HG02943 (cell line): ENCODE measurements around the gene PSMD11.
"Not testable (repeated sequence)": the region's sequence is repeated elsewhere in the genome, so short reads cannot be mapped to it uniquely, and the experiment has no call there.

ENCODE experiments used
- ATAC-seq: cut with Tn5 transposase; IDR thresholded peaks from one replicate; pipeline ENCODE4 v1.9.1; 2021; ENCODE audit warnings: mild to moderate bottlenecking, low read depth, moderate library complexity; ENCODE audit not compliant: unreplicated experiment

Gene PSMD11

DNA sequence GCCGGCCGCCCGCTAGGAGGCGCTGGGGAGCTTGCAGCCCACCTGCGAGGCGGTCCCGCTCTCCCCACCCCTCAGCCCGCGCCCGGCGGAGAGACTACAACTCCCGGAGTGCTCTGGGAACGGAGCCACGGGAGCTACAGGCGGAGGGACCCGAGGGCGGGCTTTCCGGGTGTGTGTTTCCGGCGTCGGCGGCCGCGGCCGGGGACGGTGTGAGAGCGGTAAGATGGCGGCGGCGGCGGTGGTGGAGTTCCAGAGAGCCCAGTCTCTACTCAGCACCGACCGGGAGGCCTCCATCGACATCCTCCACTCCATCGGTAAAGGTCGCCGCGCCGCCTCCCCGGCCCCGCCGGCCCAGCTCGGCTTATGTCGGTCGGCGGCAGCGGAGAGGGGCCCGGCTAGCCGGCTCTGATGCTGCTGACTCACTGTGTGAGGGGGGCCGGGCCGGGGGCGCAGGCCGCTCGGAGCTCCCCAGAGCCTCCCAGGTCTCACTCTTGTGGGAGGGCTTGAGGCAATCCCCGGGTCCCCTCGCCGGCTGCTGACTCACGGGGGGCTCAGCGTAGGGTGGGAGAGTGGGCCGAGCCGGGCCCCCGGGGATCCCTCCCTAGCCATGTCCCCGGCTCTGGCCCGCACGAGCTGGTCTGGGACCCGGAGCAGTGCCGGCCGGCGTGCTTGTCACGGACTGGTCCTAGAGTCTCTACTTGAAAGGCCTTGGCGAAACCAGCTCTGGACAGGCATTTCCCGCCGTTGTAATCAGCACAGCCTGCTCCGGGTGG, at the start of gene PSMD11:
TSS of gene PSMD11 (plus strand) at position 210 of the 773 bp plus-strand sequence. CDS start at position 224, 14 bp downstream.
- ATAC-seq: peak; percentile 89

DNA sequence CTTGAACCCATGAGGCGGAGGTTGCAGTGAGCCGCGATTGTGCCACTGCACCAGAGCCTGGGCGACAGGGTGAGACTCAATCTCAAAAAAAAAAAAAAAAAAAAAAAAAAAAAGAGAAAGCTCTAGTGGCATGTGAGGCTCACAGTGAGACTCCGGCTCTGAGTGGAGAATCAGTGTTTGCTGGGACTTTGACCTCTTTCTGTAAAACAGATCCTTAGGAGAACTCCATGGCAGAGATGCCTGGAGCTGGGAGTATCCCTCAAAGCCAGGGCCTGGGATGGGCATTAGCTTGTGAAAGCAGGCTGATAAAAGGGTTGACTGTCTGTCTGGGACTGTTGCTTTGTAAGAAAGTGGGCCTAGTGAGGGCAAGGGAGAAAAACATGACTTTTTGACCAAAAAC, 48.0 kb upstream of the PSMD11 start:
- no peak for ATAC-seq

DNA sequence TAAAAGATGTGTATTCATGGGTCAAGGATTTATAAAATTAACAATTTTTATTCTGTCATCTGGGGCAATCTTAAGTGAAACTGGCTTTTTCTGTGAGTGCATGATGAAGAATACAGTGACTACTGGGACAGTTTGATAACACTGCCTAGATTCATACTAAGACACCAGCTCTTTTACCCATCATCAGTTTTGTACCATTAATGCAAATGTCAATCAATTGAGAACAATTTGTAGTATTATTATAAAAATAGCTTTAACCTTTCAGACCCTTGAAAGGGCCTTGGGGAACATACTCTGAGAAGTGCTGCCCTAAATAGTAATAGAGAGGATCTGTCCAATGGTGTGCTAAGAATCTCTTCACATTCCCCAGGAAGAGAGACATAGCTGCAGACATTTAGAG, 45.4 kb upstream of the PSMD11 start:
- no peak for ATAC-seq

DNA sequence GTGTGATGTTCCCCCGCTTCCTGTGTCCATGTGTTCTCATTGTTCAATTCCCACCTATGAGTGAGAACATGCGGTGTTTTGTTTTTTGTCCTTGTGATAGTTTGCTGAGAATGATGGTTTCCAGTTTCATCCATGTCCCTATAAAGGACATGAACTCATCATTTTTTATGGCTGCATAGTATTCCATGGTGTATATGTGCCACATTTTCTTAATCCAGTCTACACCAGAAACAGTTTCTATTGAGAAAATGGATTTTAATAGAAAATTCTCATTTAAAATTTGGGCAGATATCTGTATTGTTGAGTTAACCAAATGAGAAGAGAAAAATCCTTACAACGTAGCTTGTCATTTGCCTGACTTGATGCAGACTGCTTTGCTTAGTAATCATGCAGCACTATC, 34.2 kb upstream of the PSMD11 start:
- ATAC-seq: not testable (repeated sequence)

DNA sequence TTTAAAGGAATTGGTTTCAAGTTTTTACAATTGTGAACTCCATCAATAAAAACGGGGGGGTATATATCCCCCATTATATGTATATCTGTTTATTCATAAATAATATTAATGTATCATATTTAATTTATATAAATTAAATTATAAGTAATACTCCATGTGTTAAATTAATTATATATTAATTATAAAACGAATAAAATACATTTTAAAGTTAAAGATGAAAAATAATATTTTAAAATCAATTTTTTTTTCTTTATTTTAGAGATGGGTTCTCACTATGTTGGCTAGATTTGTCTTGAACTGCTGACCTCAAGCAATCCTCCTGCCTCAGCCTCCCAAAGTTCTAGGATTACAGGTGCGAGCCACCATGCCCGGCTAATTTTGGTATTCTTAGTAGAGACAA, 17.4 kb upstream of the PSMD11 start:
- no peak for ATAC-seq

DNA sequence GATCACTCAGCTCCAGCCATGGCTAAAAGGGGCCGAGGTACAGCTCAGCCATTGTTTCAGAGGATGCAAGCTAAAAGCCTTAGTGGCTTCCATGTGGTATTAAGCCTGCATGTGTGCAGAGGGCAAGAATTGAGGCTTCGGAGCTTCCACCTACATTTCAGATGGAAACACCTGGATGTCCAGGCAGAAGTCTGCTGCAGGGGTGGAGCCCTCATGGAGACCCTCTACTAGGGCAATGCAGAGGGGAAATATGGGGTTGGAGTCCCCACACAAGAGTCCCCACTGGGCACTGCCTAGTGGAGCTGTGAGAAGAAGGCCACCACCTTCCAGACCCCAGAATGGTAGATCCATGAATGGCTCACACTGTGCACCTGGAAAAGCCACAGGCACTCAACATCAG, 14.7 kb upstream of the PSMD11 start:
- no peak for ATAC-seq

DNA sequence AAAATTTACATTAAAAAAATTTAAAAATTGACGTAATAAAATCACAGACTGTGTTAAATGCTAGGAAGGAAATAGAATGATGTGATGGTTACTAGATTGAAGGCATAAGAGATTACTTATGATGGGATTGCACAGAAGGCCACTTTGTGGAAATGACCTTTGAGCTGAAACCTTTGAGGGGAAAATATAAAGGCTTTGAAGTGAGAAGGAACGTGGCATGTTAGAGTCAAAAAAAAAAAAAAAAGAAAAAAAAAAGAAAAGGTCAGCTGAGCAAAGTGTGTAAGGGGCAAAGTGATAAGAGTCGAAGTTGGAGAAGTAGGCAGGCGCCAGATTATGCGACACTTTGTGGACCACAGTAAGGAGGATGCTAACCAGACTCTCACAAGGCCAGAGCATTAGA, 3.6 kb upstream of the PSMD11 start:
- ATAC-seq: no peak

DNA sequence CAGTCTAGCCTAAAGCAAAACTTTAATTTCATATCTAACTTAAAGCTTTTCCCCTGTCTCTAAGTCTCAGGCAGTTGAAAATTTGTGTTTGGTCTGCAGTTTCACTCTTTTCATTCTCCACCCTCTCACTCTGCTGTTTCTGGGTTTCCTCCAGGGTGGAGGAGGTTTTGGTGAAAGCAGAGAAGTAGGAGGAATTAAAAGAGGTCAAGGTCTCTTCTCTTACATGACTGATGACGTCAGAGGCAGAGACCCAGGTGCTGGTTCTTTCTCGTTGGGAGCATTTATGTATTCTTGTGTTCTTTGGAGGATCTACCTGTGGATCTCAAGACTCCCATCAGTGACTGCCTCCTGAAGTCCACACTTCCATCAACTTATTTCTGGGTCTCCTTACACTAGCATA, 2.4 kb upstream of the PSMD11 start:
- ATAC-seq: no peak

DNA sequence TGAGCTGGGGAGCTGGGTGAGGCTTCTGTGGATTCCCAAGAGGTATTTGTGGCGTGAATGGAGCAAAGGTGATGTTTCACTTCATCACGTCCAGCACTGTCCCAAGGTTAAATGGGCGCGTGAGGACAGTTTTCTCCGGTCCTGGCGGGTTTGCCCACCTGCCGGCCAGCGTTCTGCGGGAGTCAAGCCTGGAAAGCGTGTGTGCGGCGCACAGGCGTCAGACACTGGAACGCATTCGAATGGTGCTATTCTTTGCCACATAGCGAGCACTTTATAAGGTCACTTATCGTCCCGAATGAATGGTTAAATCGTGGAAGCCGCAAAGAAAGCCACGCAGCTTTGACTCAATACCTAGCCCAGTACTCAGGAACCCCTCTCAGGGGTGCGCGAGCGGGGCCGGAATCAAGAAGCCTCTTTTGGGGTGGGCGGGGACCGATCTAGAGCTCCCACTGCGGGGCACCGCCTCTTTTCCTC, 446 bp upstream of the PSMD11 start:
- ATAC-seq: peak; percentile 4

DNA sequence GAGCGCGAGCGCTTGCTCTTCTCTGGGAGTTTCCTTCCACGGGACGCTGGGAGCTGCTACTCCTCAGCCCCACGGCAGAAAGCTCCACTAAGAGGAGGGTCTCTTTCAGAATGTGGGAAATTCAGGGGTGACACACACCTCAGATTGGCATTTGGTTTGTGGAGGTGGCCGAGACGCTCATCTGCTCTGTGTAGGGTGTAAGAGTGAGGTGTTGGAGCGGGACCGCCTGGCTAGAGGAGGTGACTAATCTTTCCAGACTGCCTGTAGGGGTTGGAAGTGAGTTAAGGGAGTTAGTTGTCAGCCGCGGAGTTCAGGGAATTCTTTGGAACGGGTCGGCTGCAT, 735 bp downstream of the PSMD11 start:
- peak; percentile 14 for ATAC-seq

DNA sequence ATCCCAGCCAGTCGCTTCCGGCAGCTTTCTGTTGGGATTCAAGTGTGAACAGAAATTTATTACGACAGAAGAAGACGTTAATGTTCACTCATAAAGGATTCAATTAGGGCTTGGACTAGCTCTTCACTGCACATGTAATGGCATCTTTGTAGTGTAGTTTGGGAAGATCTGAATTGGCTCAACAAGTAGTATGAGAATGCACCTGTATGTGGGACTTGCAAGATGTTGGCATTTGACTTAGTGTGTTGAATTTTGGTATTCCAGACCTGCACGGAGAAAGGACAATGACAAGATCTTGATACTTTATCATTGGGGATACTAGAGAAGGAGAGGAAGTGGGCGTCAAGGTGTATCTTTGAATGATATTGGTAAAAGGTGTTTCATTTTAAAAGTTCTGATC, 1.2 kb downstream of the PSMD11 start:
- no peak for ATAC-seq

DNA sequence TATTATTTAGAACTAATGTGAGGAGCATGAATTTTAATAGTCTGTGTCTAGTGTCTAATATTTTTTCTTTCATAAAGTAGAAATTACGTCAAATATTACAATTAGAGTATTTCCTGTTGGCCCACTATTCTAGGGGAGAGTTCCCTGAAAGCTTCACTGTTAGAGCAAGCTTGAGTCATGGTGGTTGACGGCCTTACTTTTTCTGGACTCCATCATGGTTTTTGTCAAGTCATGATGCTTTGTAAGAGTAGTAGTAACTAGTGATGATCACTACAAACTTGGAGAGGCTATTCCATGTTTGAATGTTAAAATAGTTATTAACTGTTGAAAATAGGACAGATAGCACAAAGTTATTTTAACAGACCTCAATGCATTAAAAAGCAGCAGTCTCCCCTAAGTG, 1.7 kb downstream of the PSMD11 start:
- no peak for ATAC-seq

DNA sequence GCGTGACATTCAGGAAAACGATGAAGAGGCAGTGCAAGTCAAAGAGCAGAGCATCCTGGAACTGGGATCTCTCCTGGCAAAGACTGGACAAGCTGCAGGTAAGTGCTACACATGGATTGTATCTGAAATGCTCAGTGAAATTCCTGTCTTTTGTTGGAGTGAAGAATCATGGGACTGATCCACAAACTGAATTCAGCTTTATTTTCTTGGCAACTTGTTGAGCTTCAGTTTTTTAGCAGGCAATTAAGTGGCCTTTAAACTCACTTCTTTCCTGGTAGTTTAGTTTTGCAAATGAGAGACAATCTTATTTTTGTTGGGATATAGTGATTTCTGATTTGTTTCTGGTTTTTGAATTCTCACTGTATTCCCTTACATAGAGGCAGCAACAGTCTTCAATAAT, 2.6 kb downstream of the PSMD11 start:
- ATAC-seq: no peak

DNA sequence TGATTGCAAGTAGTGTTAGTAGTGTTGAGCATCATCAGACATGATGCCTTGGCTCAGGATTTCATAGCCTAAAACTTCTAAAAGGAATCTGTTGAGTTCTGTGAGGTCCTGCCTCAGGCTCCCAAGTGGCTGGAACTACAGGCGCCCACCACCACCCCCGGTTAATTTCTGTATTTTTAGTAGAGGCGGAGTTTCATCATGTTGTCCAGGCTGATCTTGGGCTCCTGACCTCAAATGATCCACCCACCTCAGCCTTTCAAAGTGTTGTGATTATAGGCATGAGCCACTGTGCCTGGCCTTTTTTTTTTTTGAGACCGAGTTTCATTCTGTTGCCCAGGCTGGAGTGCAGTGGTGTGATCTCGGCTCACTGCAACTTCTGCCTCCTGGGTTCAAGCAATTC, 5.7 kb downstream of the PSMD11 start:
- ATAC-seq: no peak

DNA sequence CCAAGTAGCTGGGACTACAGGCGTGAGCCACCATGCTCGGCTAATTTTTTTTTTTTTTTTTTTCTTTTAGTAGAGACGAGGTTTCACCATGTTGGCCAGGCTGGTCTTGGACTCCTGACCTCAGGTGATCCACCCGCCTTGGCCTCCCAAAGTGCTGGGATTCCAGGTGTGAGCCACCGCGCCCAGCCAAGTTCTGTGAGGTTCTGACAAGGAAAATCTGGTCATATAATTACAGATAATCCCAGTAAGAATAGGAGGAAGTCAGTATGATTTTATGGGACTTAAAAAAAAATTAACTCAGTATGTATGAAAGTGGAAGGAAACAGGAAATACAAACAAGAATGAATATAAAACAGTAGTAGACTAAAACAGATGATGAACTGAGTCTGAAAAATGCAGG, 6.1 kb downstream of the PSMD11 start:
- ATAC-seq: not testable (repeated sequence)

DNA sequence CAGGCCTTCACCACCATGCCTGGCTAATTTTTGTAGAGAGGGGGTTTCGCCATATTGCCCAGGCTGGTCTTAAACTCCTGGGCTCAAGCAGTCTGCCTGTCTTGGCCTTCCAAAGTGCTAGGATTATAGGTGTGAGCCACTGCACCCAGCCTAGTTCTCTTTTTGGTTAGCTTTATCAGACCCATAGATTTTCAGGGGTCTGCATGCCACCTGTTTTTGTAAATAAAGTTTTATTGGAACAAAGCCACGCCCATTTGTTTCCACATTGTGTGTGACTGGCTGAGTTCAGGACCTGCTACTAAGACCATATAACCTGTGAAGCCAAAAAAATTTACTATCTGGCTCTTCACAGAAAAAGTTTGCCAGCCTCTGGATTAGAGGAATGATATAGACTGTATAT, 7.6 kb downstream of the PSMD11 start:
- no peak for ATAC-seq

DNA sequence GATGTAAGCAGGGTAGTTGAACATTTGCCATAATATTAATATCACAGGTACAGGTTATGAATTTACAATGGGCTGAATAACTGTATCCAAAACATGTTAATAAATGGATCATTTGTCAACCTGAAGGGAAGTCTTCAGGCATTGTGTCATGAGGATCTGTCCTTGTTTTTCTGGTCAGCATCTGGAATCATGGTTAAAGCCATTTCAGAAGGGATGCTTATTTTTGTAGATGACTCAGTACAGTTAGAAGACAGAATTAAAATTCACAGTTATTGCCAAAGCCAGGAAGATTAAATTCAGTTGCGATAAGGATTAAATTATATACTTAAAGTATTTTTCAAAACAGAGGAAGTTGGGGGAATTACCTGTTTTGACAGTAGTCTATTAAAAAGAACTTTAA, 8.0 kb downstream of the PSMD11 start:
- ATAC-seq: no peak

DNA sequence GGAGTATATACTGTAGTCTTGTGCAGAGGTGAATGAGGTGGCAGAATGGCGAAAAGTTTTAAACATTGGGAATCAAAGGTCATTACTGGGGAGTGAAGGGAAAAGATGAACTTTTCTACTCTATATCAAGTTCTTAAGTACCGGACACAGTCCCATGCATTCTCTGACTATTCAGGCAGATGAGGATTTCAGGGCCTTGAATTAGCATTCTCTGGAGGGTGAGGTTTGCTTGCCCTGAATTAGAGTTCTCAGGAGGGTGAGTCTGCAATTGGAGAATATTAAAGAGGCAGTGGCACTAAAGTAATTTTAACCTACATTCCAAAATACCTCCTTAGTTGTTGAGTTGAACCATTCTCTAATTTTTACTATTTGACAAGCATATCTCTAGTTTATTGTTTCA, 9.1 kb downstream of the PSMD11 start:
- no peak for ATAC-seq

DNA sequence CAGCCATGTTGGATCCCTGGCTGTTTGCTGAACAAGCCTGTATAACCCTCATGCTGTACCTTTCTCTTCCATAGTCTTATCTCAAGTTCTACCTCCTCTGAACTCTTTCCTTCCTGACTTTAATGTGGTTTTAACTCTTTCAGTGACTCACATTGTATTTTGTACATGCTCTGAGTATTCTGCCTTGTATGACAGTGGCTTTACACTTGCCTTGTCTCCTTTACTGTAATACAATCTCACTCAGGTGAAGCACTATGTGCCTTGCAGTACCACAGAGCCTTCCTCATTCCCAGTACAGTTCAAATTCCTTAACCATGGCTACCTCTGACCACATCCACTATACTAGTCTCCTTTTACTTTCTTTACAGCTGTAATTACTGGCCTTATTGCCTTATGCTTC, 14.1 kb downstream of the PSMD11 start:
- no peak for ATAC-seq

DNA sequence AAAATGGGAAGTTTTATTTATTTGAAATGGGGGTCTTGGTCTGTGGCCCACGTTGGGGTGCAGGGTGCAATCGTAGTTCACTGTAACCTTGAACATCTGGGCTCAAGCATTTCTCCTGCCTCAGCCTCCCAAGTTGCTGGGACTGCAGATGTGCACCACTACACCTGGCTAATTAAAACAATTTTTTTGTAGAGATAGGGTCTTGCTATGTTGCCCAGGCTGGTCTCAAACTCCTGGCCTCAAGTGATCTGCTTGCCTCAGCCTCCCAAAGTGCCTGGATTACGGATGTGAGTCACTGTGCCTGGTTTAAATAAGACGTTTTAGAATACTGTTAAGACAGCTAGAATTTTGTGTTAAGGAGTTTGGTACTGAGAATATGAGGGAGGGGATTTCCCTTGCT, 15.7 kb downstream of the PSMD11 start:
- no peak for ATAC-seq

DNA sequence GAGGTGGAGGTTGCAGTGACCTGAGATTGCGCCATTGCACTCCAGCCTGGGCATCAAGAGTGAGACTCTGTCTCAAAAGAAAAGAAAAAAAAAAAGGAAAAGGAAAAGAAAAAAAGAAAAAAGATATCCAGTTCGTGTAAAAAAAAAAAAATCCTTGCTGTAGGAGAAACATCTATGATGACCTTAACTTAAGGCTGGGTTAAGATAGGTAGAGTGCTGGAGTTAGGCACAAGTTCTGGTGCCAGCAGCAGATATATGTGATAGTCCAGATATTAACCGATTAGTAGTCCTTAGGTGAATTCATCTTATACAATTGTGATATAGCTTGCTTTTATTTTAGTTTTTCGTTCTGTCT, 17.2 kb downstream of the PSMD11 start:
- ATAC-seq: no peak

DNA sequence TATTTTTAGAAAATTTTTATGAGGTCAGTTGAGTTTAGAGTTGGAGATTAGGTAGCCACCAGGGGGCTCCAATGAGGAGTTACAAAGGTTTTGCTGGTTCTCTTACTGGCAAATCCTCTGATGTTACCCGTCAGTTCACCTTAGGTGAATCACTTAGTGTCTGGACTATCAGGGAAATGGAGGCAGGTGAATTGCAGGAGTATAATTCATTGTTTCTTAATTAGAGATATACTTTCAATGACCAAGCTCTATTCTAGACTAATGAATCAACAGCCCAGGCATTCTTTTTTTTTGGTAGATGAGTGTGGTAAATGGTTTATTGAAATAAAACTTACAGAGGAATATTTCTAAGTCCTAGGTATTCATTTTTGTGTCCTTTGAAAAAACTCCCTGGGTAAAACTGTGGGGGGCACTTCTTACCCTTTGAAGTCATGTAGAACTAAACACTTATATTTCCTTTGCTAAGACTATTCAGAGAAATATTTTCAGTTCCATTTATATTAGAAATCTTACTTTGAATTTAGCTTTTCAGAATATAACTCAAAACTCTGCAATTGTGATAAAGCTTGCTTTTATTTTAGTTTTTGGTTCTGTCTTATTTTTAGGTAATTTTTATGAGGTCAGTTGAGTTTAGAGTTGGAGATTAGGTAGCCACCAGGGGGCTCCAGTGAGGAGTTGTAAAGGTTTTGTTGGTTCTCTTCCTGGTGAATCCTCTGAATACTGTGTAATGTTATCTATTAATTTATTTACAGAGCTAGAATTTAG, 17.7 kb downstream of the PSMD11 start:
- ATAC-seq: no peak
